ENCODE data around the gene KIAA1328. TPM values are rescaled to one million over a fixed set of nuclear protein-coding genes. Genes with fewer than 3 reads are reported as not detected.

The KIAA1328 gene
- total RNA-seq, 1 experiment from 2014 or later, result 4.9 TPM

- no peak for DNase-seq
- H3K27ac Mint-ChIP-seq (ENCODE audit: unreplicated experiment), result no peak overlapping the region
- H3K36me3 Mint-ChIP-seq (ENCODE audit: insufficient read depth, unreplicated experiment), result no peaks in the 10 kb centered on the region
- H3K4me1 Mint-ChIP-seq (ENCODE audit: low read depth, unreplicated experiment), result no peaks in the 10 kb centered on the region
- Histone ChIP-seq H3K4me3 (ENCODE audit: low read depth, low read length) (no peak overlapping the region), H3K36me3 (ENCODE audit: control insufficient read depth, insufficient read depth, low read length) (no peaks in the 10 kb centered on the region), H3K27me3 (replicated peaks; ENCODE audit: control insufficient read depth, insufficient read depth, low read length) (no peaks in the 10 kb centered on the region), H3K9me3 (no peaks in the 10 kb centered on the region), H3K4me1 (no peaks in the 10 kb centered on the region)
- no peaks in the 10 kb centered on the region for H3K27me3 Mint-ChIP-seq (ENCODE audit: insufficient read depth, unreplicated experiment)
- intact Hi-C loops (cut with micrococcal nuclease; ENCODE audit: unreplicated experiment), result no loop called here
- H3K4me3 Mint-ChIP-seq (ENCODE audit: unreplicated experiment), result no peak overlapping the region
- no TSS peak for BruUV-seq (replicated peaks)
- ChIA-PET POLR2A (no interaction called here), CTCF (no interaction called here)
- TF ChIP-seq CTCF (IDR thresholded peaks at IDR 0.05; ENCODE audit: insufficient read depth in 1 of 2, low read depth in 1 of 2, low read length in 1 of 2, severe bottlenecking in 1 of 2, unreplicated experiment in 1 of 2), result no peak
- no peaks in the 10 kb centered on the region for H3K9me3 Mint-ChIP-seq (ENCODE audit: unreplicated experiment)
Measured at GRCh38 chr18:36819621-36820020, 9.3 kb upstream of the KIAA1328 start.

GRCh38 chr18:36821681-36822080 is 7.2 kb upstream of the KIAA1328 start:
- H3K4me3 ChIP-seq (ENCODE audit: low read depth, low read length), result no peak overlapping the region
- DNase-seq, result no peak
- POLR2A ChIA-PET, result no interaction called here
- H3K27me3 ChIP-seq (replicated peaks; ENCODE audit: control insufficient read depth, insufficient read depth, low read length), result no peaks in the 10 kb centered on the region
- H3K36me3 ChIP-seq (ENCODE audit: control insufficient read depth, insufficient read depth, low read length), result no peaks in the 10 kb centered on the region
- intact Hi-C loops (cut with micrococcal nuclease; ENCODE audit: unreplicated experiment), result no loop called here
- Mint-ChIP-seq H3K27me3 (ENCODE audit: insufficient read depth, unreplicated experiment) (no peaks in the 10 kb centered on the region), H3K36me3 (ENCODE audit: insufficient read depth, unreplicated experiment) (no peaks in the 10 kb centered on the region), H3K4me1 (ENCODE audit: low read depth, unreplicated experiment) (no peaks in the 10 kb centered on the region), H3K9me3 (ENCODE audit: unreplicated experiment) (no peaks in the 10 kb centered on the region), H3K4me3 (ENCODE audit: unreplicated experiment) (no peak overlapping the region), H3K27ac (ENCODE audit: unreplicated experiment) (no peak overlapping the region)
- H3K9me3 ChIP-seq, result no peaks in the 10 kb centered on the region
- no peaks in the 10 kb centered on the region for H3K4me1 ChIP-seq
- BruUV-seq (replicated peaks), result no TSS peak
- TF ChIP-seq CTCF (IDR thresholded peaks at IDR 0.05; ENCODE audit: insufficient read depth in 1 of 2, low read depth in 1 of 2, low read length in 1 of 2, severe bottlenecking in 1 of 2, unreplicated experiment in 1 of 2), result no peak
- CTCF ChIA-PET, result no interaction called here

GRCh38 chr18:36825526-36825925 is 3.4 kb upstream of the KIAA1328 start:
- no peaks in the 10 kb centered on the region for H3K27me3 ChIP-seq (replicated peaks; ENCODE audit: control insufficient read depth, insufficient read depth, low read length)
- no peak overlapping the region for H3K4me3 ChIP-seq (ENCODE audit: low read depth, low read length)
- Mint-ChIP-seq H3K4me1 (ENCODE audit: low read depth, unreplicated experiment) (peaks cover 8% of the 10 kb centered on the region), H3K9me3 (ENCODE audit: unreplicated experiment) (no peaks in the 10 kb centered on the region), H3K27me3 (ENCODE audit: insufficient read depth, unreplicated experiment) (no peaks in the 10 kb centered on the region), H3K27ac (ENCODE audit: unreplicated experiment) (no peak overlapping the region), H3K4me3 (ENCODE audit: unreplicated experiment) (no peak overlapping the region), H3K36me3 (ENCODE audit: insufficient read depth, unreplicated experiment) (no peaks in the 10 kb centered on the region)
- H3K36me3 ChIP-seq (ENCODE audit: control insufficient read depth, insufficient read depth, low read length), result no peaks in the 10 kb centered on the region
- POLR2A ChIA-PET, result no interaction called here
- H3K4me1 ChIP-seq, result no peaks in the 10 kb centered on the region
- no TSS peak for BruUV-seq (replicated peaks)
- no peaks in the 10 kb centered on the region for H3K9me3 ChIP-seq
- DNase-seq, result no peak
- CTCF ChIA-PET, result no interaction called here
- intact Hi-C loops (cut with micrococcal nuclease; ENCODE audit: unreplicated experiment), result no loop called here
- no peak for TF ChIP-seq CTCF (IDR thresholded peaks at IDR 0.05; ENCODE audit: insufficient read depth in 1 of 2, low read depth in 1 of 2, low read length in 1 of 2, severe bottlenecking in 1 of 2, unreplicated experiment in 1 of 2)

All from Caco-2 (cell line).